ENCODE data around the gene MGAT3. TPM values are rescaled to one million over a fixed set of nuclear protein-coding genes. Genes with fewer than 3 reads are reported as not detected.

MGAT3 gene
- total RNA-seq, 1 experiment from 2014 or later: 5.0 TPM

DNA sequence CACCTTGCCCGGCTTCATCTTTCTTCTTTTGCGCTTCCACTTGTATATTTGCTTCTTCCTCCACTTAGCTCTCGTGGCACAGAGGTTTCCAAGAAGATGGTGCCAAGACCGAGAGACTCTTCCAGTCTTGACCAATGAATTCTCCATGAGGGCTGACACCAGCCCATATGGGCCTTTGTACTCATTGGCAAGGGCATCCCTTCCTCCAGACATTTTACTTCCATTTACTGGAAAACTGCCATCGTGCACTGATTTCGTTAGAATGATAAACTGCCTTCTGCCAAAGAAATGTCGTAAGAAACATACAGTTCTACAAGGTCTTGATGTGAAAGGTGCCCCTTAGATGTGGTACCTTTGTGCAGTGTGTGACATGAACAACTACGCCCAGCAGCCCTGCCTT lies 40.6 kb downstream of the MGAT3 start:
- H4K8ac ChIP-seq (replicated peaks; ENCODE audit: insufficient read length, low read depth, low read length): no peak overlapping the region
- H3K18ac ChIP-seq (ENCODE audit: insufficient read length, low read depth, low read length): no peak overlapping the region
- H3K9ac ChIP-seq (ENCODE audit: extremely low read depth, insufficient read length, low read length): no peak overlapping the region
- no peaks in the 10 kb centered on the region for H4K20me1 ChIP-seq (ENCODE audit: control insufficient read depth, insufficient read depth, insufficient read length)
- no peak overlapping the region for H2BK5ac ChIP-seq (ENCODE audit: insufficient read length, low read length)
- H3K79me1 ChIP-seq (ENCODE audit: insufficient read depth, low read depth, low read length, poor library complexity, severe bottlenecking): no peaks in the 10 kb centered on the region
- H3K4ac ChIP-seq (ENCODE audit: low read depth, low read length): no peak overlapping the region
- no peak overlapping the region for H3K27ac ChIP-seq (ENCODE audit: insufficient read length, low read depth, low read length)
- no CpG with 5 or more reads among the region's 8 CpGs for WGBS (ENCODE audit: extremely low coverage, insufficient read length, low lambda C conversion rate)
- no peaks in the 10 kb centered on the region for H3K4me1 ChIP-seq (ENCODE audit: insufficient read depth, low read length)
- no peak overlapping the region for H2BK120ac ChIP-seq (ENCODE audit: low read depth, low read length, poor library complexity, severe bottlenecking)
- H2BK15ac ChIP-seq (ENCODE audit: low read depth, low read length): no peak overlapping the region
- H3K23ac ChIP-seq (ENCODE audit: insufficient read length, low read depth, low read length): no peak overlapping the region
- H3K4me1 Mint-ChIP-seq: peaks cover 4 to 6% of the 10 kb centered on the region in 2 experiments
- peaks cover 0 to 2% (median 0%) of the 10 kb centered on the region in 3 experiments; a peak in 1 of 7 replicates for H3K36me3 Mint-ChIP-seq (ENCODE audit: insufficient read depth in 1 of 3, low read depth in 3 of 3)
- no peak overlapping the region for H3K4me3 Mint-ChIP-seq
- no peak overlapping the region for H3K14ac ChIP-seq (ENCODE audit: insufficient read depth, low read length)
- H3K79me2 ChIP-seq (ENCODE audit: insufficient read depth, low read length): no peaks in the 10 kb centered on the region
- H4K91ac ChIP-seq (ENCODE audit: insufficient read length, low read depth, low read length): no peak overlapping the region
- no peak overlapping the region for H3K56ac ChIP-seq (ENCODE audit: insufficient read length, low read depth, low read length)
- H3T11ph ChIP-seq (ENCODE audit: low read length): no peak overlapping the region
- no peak overlapping the region for H2BK20ac ChIP-seq (ENCODE audit: low read depth, low read length, poor library complexity, severe bottlenecking)
- DNase-seq: no peak
- H3K9me3 Mint-ChIP-seq: peaks cover 0 to 3% of the 10 kb centered on the region in 2 experiments; a peak in 1 of 5 replicates
- peaks cover 8% of the 10 kb centered on the region for H3K27me3 ChIP-seq (ENCODE audit: insufficient read depth, low read length)
- no peak overlapping the region for H4K5ac ChIP-seq (ENCODE audit: insufficient read length, low read depth, low read length)
- H3K4me2 ChIP-seq (ENCODE audit: insufficient read depth, insufficient read length, low read length): no peak overlapping the region
- H2AK5ac ChIP-seq (ENCODE audit: insufficient read length, low read length): no peak overlapping the region
- H2AFZ ChIP-seq (ENCODE audit: low read length): no peak overlapping the region
- TF ChIP-seq, protein P1, sequence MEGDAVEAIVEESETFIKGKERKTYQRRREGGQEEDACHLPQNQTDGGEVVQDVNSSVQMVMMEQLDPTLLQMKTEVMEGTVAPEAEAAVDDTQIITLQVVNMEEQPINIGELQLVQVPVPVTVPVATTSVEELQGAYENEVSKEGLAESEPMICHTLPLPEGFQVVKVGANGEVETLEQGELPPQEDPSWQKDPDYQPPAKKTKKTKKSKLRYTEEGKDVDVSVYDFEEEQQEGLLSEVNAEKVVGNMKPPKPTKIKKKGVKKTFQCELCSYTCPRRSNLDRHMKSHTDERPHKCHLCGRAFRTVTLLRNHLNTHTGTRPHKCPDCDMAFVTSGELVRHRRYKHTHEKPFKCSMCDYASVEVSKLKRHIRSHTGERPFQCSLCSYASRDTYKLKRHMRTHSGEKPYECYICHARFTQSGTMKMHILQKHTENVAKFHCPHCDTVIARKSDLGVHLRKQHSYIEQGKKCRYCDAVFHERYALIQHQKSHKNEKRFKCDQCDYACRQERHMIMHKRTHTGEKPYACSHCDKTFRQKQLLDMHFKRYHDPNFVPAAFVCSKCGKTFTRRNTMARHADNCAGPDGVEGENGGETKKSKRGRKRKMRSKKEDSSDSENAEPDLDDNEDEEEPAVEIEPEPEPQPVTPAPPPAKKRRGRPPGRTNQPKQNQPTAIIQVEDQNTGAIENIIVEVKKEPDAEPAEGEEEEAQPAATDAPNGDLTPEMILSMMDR (conservative IDR thresholded peaks at IDR 0.05): no peak
- H2BK12ac ChIP-seq (ENCODE audit: insufficient read length, low read depth, low read length): no peak overlapping the region
- peaks cover 3% of the 10 kb centered on the region for H3K23me2 ChIP-seq (ENCODE audit: insufficient read length, low read depth, low read length, poor library complexity, severe bottlenecking)
- H3K27me3 Mint-ChIP-seq (ENCODE audit: low read depth): peaks cover 88% of the 10 kb centered on the region
- no peak overlapping the region for H3K27ac Mint-ChIP-seq
- H3K9me3 ChIP-seq (ENCODE audit: control insufficient read depth, low read depth, low read length): no peaks in the 10 kb centered on the region

All from H9 (cell line).